ENCODE data around the gene RGS17. TPM values are rescaled to one million over a fixed set of nuclear protein-coding genes. Genes with fewer than 3 reads are reported as not detected.
A peak's percentile ranks its signal among the peaks of the same experiment; 100 is the strongest.
"Not testable (repeated sequence)": the region's sequence is repeated elsewhere in the genome, so short reads cannot be mapped to it uniquely, and the experiment has no call there.

The RGS17 gene
- total and polyA plus RNA-seq, 2 of the 13 experiments (the other 11 are each of a cell fraction or from before 2014, with no cell fraction given), result 0.04 TPM; not detected in 1

DNA sequence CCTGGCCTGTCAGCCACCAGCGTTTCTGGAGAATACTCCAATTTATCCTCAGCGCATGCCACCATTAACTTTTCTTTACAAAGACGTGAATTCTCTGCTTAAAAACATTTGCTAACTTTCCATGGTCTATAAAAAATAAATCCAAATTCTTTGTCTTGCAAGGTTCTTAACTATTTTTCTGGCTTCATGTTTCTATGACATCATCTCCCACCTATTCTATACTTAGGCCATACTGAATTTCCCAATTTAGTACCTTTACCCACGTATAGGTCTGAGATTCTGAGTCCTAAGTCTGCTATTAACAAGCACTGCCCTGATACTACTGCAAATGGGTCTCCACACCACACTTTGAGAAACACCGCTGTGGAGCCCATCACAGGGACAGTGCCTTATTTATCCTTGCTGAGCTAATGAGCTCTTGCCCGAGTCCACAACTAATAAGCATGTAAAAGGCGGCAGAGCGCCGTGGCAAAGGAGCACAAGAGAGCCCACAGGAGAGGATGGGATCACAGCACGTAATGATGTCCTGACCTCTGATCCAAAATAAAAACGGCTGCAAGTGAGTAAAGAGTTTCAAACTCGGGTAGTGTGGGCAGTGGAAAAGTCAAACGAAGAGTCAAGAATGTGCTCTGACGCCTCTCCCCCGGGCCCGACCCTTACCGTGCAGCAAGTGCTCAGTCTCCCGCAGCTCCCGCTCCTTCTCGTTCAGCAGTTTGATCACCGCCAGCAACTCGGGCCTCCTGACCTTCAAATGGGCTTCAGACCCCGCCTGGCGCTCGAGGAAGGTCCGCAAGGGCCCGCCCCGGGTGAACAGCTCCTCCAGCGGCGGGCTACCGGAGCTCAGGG is 129.1 kb downstream of the RGS17 start (continued):
- TF ChIP-seq KDM4B (CRISPR knock-in tag; IDR thresholded peaks at IDR 0.05) (no peak), SIN3B (IDR thresholded peaks at IDR 0.05; ENCODE audit: low read length) (no peak; the same call in 1 of the 2 replicates), KDM5A (IDR thresholded peaks at IDR 0.05; ENCODE audit: borderline replicate concordance, low read length) (peak; percentile 85), ZFAT (CRISPR knock-in tag; conservative IDR thresholded peaks at IDR 0.05) (no peak), E2F1 (CRISPR knock-in tag; IDR thresholded peaks at IDR 0.05) (no peak), CCAR2 (optimal IDR thresholded peaks at IDR 0.05; ENCODE audit: low read depth, low read length) (no peak), ZNF44 (CRISPR knock-in tag; IDR thresholded peaks at IDR 0.05) (peak; percentile 93), ELF1 (CRISPR knock-in tag; IDR thresholded peaks at IDR 0.05) (0 out of 2 replicates have a peak, but pooled peaks have one; percentile 13)

GRCh38 chr6:153000790-153001189 is 130.3 kb downstream of the RGS17 start:
- H3K27ac ChIP-seq (ENCODE audit: extremely low read length, insufficient read depth, low read length); CTCF ChIA-PET (ENCODE audit: low intra/inter-chr PET ratio, low total read pairs); H3K9me3 ChIP-seq (ENCODE audit: low read length); in situ Hi-C loops (cut with HindIII; ENCODE audit: extremely low pct_ligation_motif_present, low pct_unique_long_range_greater_than_20kb); FAIRE-seq; H2AFZ ChIP-seq (ENCODE audit: low read length); BruUV-seq (replicated peaks); H3K27me3 ChIP-seq (ENCODE audit: control insufficient read depth in 1 of 2, insufficient read depth in 2 of 2, low read length in 2 of 2); DNase-seq (ENCODE audit: low spot score); ATAC-seq; intact Hi-C loops (cut with micrococcal nuclease; ENCODE audit: unreplicated experiment): not testable (repeated sequence)
- H3K4me1 ChIP-seq (ENCODE audit: insufficient read depth, low read length), result peaks cover 33% of the 10 kb centered on the region
- H3K4me3 ChIP-seq (replicated peaks in 1 of 3; ENCODE audit: insufficient read depth in 1 of 3, low read depth in 2 of 3, low read length in 3 of 3), result peak overlapping the region; percentile 69 to 93 (median 92)
- TF ChIP-seq, protein P1, sequence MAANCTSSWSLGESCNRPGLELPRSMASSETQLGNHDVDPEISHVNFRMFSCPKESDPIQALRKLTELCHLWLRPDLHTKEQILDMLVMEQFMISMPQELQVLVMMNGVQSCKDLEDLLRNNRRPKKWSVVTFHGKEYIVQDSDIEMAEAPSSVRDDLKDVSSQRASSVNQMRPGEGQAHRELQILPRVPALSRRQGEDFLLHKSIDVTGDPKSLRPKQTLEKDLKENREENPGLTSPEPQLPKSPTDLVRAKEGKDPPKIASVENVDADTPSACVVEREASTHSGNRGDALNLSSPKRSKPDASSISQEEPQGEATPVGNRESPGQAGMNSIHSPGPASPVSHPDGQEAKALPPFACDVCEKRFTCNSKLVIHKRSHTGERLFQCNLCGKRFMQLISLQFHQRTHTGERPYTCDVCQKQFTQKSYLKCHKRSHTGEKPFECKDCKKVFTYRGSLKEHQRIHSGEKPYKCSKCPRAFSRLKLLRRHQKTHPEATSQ (CRISPR knock-in tag; IDR thresholded peaks at IDR 0.05; ENCODE audit: borderline replicate concordance), result 0 out of 2 replicates have a peak, but pooled peaks have one; percentile 36
- TF ChIP-seq SMYD3 (CRISPR knock-in tag; IDR thresholded peaks at IDR 0.05), result 0 out of 2 replicates have a peak, but pooled peaks have one; percentile 26
- WGBS (ENCODE audit: low lambda C conversion rate), result 94% methylated on average over 9 of the region's 9 CpGs
- peak overlapping the region; percentile 91 for H3K4me2 ChIP-seq (ENCODE audit: low read depth, low read length)
- POLR2A ChIA-PET, result interaction anchor here (0.9 to 3.2 kb wide), 2 partner anchors 15 to 17 kb away, joined by 3 to 28 read pairs; partner anchors contain the start of gene FBXO5
- peaks cover 20% of the 10 kb centered on the region for H4K20me1 ChIP-seq (ENCODE audit: insufficient read depth, low read length)
- H3K79me2 ChIP-seq (ENCODE audit: insufficient read depth, low read length), result peaks cover 58% of the 10 kb centered on the region
- H3K36me3 ChIP-seq (replicated peaks in 1 of 2; ENCODE audit: control insufficient read depth in 1 of 2, insufficient read depth in 2 of 2, low read length in 2 of 2), result peaks cover 6 to 20% of the 10 kb centered on the region in 2 experiments
- peak overlapping the region; percentile 93; the same call in 1 of the 2 replicates for H3K9ac ChIP-seq (ENCODE audit: insufficient read depth, low read depth, low read length)
